K562 (cell line): ENCODE results near the gene SETD7. TPM values are rescaled to one million over a fixed set of nuclear protein-coding genes. Genes with fewer than 3 reads are reported as not detected.

ENCODE experiments used
- NCOA1 ChIP-seq: fragments of 450-650 bp; IDR thresholded peaks from 2 replicates; pipeline ENCODE4 v1.6.1; 2016; ENCODE audit warnings: low read depth
- OTX1 ChIP-seq: fragments of 450-650 bp; formaldehyde crosslinking; IDR thresholded peaks from 2 replicates; pipeline ENCODE4 v1.4.0; 2022; ENCODE audit warnings: mild to moderate bottlenecking
- ZNF644 ChIP-seq: fragments of 200-800 bp; sonication (Bioruptor generic); IDR thresholded peaks from 2 replicates; pipeline ENCODE4 v1.6.1; 2016; ENCODE audit warnings: low read depth, missing genetic modification characterization, missing compliant biosample characterization
- ZSCAN29 ChIP-seq: fragments of 450-650 bp; IDR thresholded peaks from 2 replicates; pipeline ENCODE4 v1.6.1; 2017
- polyA plus RNA-seq, 8 experiments: library from polyadenylated mRNA; depleted of rRNA in 4 of 8; stranded (reverse) in 5 of 8; unstranded in 3 of 8; fragments of >200 nt; fragmentation: Nextera tagmentation in 2 of 8; fragmentation: Illumina TruSeq in 1 of 8; extraction: Ambion mirVana in 2 of 8; extraction: Trizol in 1 of 8; gene quantifications; 2 replicates each; pipeline versions ENCODE4 v1.2.1 to v1.2.3, GENCODE V29; 2011 to 2014; ENCODE audit warnings: inconsistent platforms in 1 of 8, missing spikeins in 1 of 8
- total RNA-seq, 7 experiments: library from RNA; depleted of rRNA in 6 of 7; stranded (reverse); fragments of >200 nt in 6 of 7; fragmentation: Illumina TruSeq in 2 of 7; extraction: Trizol in 2 of 7; gene quantifications; 2 replicates each; pipeline versions ENCODE4 v1.2.1 to v1.2.3, GENCODE V29; 2011 to 2021; ENCODE audit warnings: low replicate concordance in 1 of 7
- TF ChIP-seq, protein P1 (sequence below), 2 experiments: IDR thresholded peaks in 1 of 2; conservative IDR thresholded peaks in 1 of 2; 2 replicates each; pipeline ENCODE4 v1.6.1; 2016; ENCODE audit warnings: low read depth in 2 of 2, mild to moderate bottlenecking in 1 of 2, missing compliant biosample characterization in 1 of 2, missing genetic modification characterization in 1 of 2, moderate library complexity in 1 of 2
- TF ChIP-seq, protein P2 (sequence below), 3 experiments: IDR thresholded peaks in 2 of 3; conservative IDR thresholded peaks in 1 of 3; 2 replicates each; pipeline ENCODE4 v1.5.1; 2011 to 2012; ENCODE audit warnings: low read length in 3 of 3, mild to moderate bottlenecking in 3 of 3, control low read depth in 2 of 3, improper control_type of control experiment in 1 of 3, inconsistent platforms in 1 of 3, low read depth in 1 of 3, mixed read lengths in 1 of 3, moderate library complexity in 1 of 3; ENCODE audit not compliant: insufficient read depth in 2 of 3
- TF ChIP-seq, protein P3 (sequence below): fragments of 200-600 bp; sonication (generic); IDR thresholded peaks from one replicate; pipeline ENCODE4 v1.6.1; 2012; ENCODE audit warnings: mild to moderate bottlenecking, low read depth, low read length, inconsistent platforms
- TF ChIP-seq, protein P4 (sequence below): sonication (generic); formaldehyde crosslinking; IDR thresholded peaks from 2 replicates; pipeline ENCODE4 v1.8.0; 2022; ENCODE audit warnings: mild to moderate bottlenecking, missing genetic modification reagents

Gene SETD7
- total and polyA plus RNA-seq, 9 of the 15 experiments (the other 6 are each of a cell fraction or from before 2014, with no cell fraction given) = 0.37 to 2.4 (median 1.7) TPM

DNA sequence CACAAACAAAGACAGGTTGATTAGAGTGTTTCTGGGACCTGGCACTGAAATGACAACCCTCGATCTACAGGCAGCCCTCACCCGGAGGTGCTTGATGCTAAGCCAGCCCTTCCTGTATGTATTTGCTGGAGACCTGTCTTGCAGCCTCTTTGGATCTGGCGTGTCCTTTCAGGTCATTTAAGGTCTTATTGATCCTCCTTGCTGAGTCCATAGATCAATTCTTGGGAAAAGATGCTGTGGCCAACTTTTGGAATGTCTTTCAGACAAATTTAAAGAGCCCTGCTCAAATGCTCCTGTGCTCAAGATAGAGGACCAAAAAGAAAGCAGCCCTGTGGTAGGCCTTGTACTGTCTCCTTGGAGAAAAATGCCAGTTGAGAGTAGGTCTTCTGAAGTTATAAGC, 6.8 kb upstream of the SETD7 start (continued):
- TF ChIP-seq, protein P1, sequence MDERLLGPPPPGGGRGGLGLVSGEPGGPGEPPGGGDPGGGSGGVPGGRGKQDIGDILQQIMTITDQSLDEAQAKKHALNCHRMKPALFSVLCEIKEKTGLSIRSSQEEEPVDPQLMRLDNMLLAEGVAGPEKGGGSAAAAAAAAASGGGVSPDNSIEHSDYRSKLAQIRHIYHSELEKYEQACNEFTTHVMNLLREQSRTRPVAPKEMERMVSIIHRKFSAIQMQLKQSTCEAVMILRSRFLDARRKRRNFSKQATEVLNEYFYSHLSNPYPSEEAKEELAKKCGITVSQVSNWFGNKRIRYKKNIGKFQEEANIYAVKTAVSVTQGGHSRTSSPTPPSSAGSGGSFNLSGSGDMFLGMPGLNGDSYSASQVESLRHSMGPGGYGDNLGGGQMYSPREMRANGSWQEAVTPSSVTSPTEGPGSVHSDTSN (CRISPR knock-in tag; IDR thresholded peaks at IDR 0.05; ENCODE audit: low read depth) = no peak
- TF ChIP-seq, protein P1 (tag; conservative IDR thresholded peaks at IDR 0.05; ENCODE audit: low read depth) = no peak
- TF ChIP-seq ZNF644 (no peak), NCOA1 (no peak), OTX1 (CRISPR knock-in tag) (no peak), ZSCAN29 (no peak)
- TF ChIP-seq, protein P2, sequence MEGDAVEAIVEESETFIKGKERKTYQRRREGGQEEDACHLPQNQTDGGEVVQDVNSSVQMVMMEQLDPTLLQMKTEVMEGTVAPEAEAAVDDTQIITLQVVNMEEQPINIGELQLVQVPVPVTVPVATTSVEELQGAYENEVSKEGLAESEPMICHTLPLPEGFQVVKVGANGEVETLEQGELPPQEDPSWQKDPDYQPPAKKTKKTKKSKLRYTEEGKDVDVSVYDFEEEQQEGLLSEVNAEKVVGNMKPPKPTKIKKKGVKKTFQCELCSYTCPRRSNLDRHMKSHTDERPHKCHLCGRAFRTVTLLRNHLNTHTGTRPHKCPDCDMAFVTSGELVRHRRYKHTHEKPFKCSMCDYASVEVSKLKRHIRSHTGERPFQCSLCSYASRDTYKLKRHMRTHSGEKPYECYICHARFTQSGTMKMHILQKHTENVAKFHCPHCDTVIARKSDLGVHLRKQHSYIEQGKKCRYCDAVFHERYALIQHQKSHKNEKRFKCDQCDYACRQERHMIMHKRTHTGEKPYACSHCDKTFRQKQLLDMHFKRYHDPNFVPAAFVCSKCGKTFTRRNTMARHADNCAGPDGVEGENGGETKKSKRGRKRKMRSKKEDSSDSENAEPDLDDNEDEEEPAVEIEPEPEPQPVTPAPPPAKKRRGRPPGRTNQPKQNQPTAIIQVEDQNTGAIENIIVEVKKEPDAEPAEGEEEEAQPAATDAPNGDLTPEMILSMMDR (IDR thresholded peaks at IDR 0.05 in 2 of 3, conservative IDR thresholded peaks at IDR 0.05 in 1 of 3; ENCODE audit: insufficient read depth in 2 of 3, low read depth in 1 of 3, low read length in 3 of 3) = no peak
- TF ChIP-seq, protein P3, sequence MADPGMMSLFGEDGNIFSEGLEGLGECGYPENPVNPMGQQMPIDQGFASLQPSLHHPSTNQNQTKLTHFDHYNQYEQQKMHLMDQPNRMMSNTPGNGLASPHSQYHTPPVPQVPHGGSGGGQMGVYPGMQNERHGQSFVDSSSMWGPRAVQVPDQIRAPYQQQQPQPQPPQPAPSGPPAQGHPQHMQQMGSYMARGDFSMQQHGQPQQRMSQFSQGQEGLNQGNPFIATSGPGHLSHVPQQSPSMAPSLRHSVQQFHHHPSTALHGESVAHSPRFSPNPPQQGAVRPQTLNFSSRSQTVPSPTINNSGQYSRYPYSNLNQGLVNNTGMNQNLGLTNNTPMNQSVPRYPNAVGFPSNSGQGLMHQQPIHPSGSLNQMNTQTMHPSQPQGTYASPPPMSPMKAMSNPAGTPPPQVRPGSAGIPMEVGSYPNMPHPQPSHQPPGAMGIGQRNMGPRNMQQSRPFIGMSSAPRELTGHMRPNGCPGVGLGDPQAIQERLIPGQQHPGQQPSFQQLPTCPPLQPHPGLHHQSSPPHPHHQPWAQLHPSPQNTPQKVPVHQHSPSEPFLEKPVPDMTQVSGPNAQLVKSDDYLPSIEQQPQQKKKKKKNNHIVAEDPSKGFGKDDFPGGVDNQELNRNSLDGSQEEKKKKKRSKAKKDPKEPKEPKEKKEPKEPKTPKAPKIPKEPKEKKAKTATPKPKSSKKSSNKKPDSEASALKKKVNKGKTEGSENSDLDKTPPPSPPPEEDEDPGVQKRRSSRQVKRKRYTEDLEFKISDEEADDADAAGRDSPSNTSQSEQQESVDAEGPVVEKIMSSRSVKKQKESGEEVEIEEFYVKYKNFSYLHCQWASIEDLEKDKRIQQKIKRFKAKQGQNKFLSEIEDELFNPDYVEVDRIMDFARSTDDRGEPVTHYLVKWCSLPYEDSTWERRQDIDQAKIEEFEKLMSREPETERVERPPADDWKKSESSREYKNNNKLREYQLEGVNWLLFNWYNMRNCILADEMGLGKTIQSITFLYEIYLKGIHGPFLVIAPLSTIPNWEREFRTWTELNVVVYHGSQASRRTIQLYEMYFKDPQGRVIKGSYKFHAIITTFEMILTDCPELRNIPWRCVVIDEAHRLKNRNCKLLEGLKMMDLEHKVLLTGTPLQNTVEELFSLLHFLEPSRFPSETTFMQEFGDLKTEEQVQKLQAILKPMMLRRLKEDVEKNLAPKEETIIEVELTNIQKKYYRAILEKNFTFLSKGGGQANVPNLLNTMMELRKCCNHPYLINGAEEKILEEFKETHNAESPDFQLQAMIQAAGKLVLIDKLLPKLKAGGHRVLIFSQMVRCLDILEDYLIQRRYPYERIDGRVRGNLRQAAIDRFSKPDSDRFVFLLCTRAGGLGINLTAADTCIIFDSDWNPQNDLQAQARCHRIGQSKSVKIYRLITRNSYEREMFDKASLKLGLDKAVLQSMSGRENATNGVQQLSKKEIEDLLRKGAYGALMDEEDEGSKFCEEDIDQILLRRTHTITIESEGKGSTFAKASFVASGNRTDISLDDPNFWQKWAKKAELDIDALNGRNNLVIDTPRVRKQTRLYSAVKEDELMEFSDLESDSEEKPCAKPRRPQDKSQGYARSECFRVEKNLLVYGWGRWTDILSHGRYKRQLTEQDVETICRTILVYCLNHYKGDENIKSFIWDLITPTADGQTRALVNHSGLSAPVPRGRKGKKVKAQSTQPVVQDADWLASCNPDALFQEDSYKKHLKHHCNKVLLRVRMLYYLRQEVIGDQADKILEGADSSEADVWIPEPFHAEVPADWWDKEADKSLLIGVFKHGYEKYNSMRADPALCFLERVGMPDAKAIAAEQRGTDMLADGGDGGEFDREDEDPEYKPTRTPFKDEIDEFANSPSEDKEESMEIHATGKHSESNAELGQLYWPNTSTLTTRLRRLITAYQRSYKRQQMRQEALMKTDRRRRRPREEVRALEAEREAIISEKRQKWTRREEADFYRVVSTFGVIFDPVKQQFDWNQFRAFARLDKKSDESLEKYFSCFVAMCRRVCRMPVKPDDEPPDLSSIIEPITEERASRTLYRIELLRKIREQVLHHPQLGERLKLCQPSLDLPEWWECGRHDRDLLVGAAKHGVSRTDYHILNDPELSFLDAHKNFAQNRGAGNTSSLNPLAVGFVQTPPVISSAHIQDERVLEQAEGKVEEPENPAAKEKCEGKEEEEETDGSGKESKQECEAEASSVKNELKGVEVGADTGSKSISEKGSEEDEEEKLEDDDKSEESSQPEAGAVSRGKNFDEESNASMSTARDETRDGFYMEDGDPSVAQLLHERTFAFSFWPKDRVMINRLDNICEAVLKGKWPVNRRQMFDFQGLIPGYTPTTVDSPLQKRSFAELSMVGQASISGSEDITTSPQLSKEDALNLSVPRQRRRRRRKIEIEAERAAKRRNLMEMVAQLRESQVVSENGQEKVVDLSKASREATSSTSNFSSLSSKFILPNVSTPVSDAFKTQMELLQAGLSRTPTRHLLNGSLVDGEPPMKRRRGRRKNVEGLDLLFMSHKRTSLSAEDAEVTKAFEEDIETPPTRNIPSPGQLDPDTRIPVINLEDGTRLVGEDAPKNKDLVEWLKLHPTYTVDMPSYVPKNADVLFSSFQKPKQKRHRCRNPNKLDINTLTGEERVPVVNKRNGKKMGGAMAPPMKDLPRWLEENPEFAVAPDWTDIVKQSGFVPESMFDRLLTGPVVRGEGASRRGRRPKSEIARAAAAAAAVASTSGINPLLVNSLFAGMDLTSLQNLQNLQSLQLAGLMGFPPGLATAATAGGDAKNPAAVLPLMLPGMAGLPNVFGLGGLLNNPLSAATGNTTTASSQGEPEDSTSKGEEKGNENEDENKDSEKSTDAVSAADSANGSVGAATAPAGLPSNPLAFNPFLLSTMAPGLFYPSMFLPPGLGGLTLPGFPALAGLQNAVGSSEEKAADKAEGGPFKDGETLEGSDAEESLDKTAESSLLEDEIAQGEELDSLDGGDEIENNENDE = no peak
- TF ChIP-seq, protein P4, sequence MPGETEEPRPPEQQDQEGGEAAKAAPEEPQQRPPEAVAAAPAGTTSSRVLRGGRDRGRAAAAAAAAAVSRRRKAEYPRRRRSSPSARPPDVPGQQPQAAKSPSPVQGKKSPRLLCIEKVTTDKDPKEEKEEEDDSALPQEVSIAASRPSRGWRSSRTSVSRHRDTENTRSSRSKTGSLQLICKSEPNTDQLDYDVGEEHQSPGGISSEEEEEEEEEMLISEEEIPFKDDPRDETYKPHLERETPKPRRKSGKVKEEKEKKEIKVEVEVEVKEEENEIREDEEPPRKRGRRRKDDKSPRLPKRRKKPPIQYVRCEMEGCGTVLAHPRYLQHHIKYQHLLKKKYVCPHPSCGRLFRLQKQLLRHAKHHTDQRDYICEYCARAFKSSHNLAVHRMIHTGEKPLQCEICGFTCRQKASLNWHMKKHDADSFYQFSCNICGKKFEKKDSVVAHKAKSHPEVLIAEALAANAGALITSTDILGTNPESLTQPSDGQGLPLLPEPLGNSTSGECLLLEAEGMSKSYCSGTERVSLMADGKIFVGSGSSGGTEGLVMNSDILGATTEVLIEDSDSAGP (CRISPR knock-in tag) = no peak
